Glutamatergic neuron (in vitro differentiated cells): ENCODE measurements around the gene KCNJ1. TPM values are rescaled to one million over a fixed set of nuclear protein-coding genes. Genes with fewer than 3 reads are reported as not detected.

Source experiments
- DNase-seq: peaks from one replicate; pipeline ENCODE4 v3.0.0; 2022
- H3K27ac Mint-ChIP-seq: one replicate; pipeline ENCODE4 v1.8.0; 2020; ENCODE audit warnings: mild to moderate bottlenecking, mixed read lengths, inconsistent platforms; ENCODE audit not compliant: unreplicated experiment
- H3K27me3 Mint-ChIP-seq: one replicate; pipeline ENCODE4 v1.8.0; 2020; ENCODE audit warnings: mild to moderate bottlenecking, moderate library complexity, mixed read lengths, inconsistent platforms; ENCODE audit not compliant: unreplicated experiment
- H3K36me3 Mint-ChIP-seq: one replicate; pipeline ENCODE4 v1.8.0; 2020; ENCODE audit warnings: mild to moderate bottlenecking, mixed read lengths, inconsistent platforms; ENCODE audit not compliant: unreplicated experiment
- H3K4me1 Mint-ChIP-seq: one replicate; pipeline ENCODE4 v1.8.0; 2020; ENCODE audit warnings: mild to moderate bottlenecking, low read depth, mixed read lengths, inconsistent platforms; ENCODE audit not compliant: unreplicated experiment
- H3K4me3 Mint-ChIP-seq: one replicate; pipeline ENCODE4 v1.8.0; 2020; ENCODE audit warnings: mild to moderate bottlenecking, mixed read lengths, inconsistent platforms; ENCODE audit not compliant: unreplicated experiment
- H3K9me3 Mint-ChIP-seq: one replicate; pipeline ENCODE4 v1.8.0; 2020; ENCODE audit warnings: mild to moderate bottlenecking, moderate library complexity, mixed read lengths, inconsistent platforms; ENCODE audit not compliant: unreplicated experiment
- CTCF ChIP-seq: fragments of 200-600 bp; sonication (generic); IDR thresholded peaks from one replicate; pipeline ENCODE4 v1.5.0; 2021; ENCODE audit not compliant: partially characterized antibody, unreplicated experiment
- total RNA-seq: library from RNA; stranded (reverse); fragmentation: NEBNext Ultra II Directional; extraction: Animal tissue kit (Norgen Biotek cat#: 25700); gene quantifications from one replicate; pipeline ENCODE4 v1.2.1, GENCODE V29; 2021; ENCODE audit not compliant: unreplicated experiment

KCNJ1 gene
- total RNA-seq, 1 donor from 2014 or later: not detected

- H3K4me3 Mint-ChIP-seq: peak overlapping the region; percentile 82
- peak; percentile 55 for DNase-seq
- H3K27ac Mint-ChIP-seq: no peak overlapping the region
Measured at GRCh38 chr11:128889657-128890213, 22.6 kb upstream of the KCNJ1 start.

GRCh38 chr11:128888034-128888985, 21.2 kb upstream of the KCNJ1 start:
- Mint-ChIP-seq H3K27me3 (peaks cover 14% of the 10 kb centered on the region), H3K9me3 (peaks cover 9% of the 10 kb centered on the region), H3K27ac (no peak overlapping the region), H3K4me3 (no peak overlapping the region), H3K36me3 (no peaks in the 10 kb centered on the region), H3K4me1 (peaks cover 16% of the 10 kb centered on the region)
- no peak for TF ChIP-seq CTCF
- no peak for DNase-seq

More at GRCh38 chr11:128889657-128890213, 22.6 kb upstream of the KCNJ1 start:
- peaks cover 9% of the 10 kb centered on the region for H3K9me3 Mint-ChIP-seq
- H3K36me3 Mint-ChIP-seq: no peaks in the 10 kb centered on the region
- H3K27me3 Mint-ChIP-seq: peaks cover 14% of the 10 kb centered on the region
- no peak for TF ChIP-seq CTCF
- H3K4me1 Mint-ChIP-seq: peaks cover 22% of the 10 kb centered on the region

GRCh38 chr11:128886406-128887124, 19.5 kb upstream of the KCNJ1 start:
- Mint-ChIP-seq H3K27me3 (peaks cover 14% of the 10 kb centered on the region), H3K9me3 (peaks cover 6% of the 10 kb centered on the region), H3K27ac (no peak overlapping the region), H3K36me3 (no peaks in the 10 kb centered on the region), H3K4me1 (peaks cover 16% of the 10 kb centered on the region), H3K4me3 (no peak overlapping the region)
- DNase-seq: no peak
- no peak for TF ChIP-seq CTCF

- H3K4me3 Mint-ChIP-seq: no peak overlapping the region
- peaks cover 15% of the 10 kb centered on the region for H3K4me1 Mint-ChIP-seq
- TF ChIP-seq CTCF: peak; percentile 83
- H3K27ac Mint-ChIP-seq: no peak overlapping the region
- H3K9me3 Mint-ChIP-seq: no peaks in the 10 kb centered on the region
- H3K36me3 Mint-ChIP-seq: no peaks in the 10 kb centered on the region
- DNase-seq: peak; percentile 51
- peaks cover 10% of the 10 kb centered on the region for H3K27me3 Mint-ChIP-seq
Measured at GRCh38 chr11:128884703-128885338, 17.7 kb upstream of the KCNJ1 start.
